H1 (cell line): Measurements from ENCODE around the gene NELL2. TPM values are rescaled to one million over a fixed set of nuclear protein-coding genes. Genes with fewer than 3 reads are reported as not detected.

Experiments used
- CTCF ChIA-PET: fragments of 300-600 bp; sonication (Branson Sonifier 250); formaldehyde crosslinking; loops from one replicate; lab custom pipeline; 2021; ENCODE audit not compliant: partially characterized antibody; lab: Charles Lee
- POLR2A ChIA-PET: fragments of 300-600 bp; sonication (Branson Sonifier 250); formaldehyde crosslinking; loops from one replicate; lab custom pipeline; 2021; ENCODE audit warnings: inconsistent platforms; ENCODE audit not compliant: partially characterized antibody; lab: Charles Lee
- DNase-seq, 2 experiments: peaks; one replicate each; pipeline versions ENCODE4 v3.0.0 to v3.0.0-alpha.2; 2010 to 2022; ENCODE audit warnings: low spot score in 2 of 2, low read depth in 1 of 2, mixed read lengths in 1 of 2
- FAIRE-seq: peaks from 2 replicates; lab custom pipeline; 2011; peaks lifted over from hg19 to GRCh38; lab: Jason Lieb, UNC
- H2AFZ ChIP-seq: 2 replicates; pipeline ENCODE4 v1.8.1; 2012; ENCODE audit warnings: low read length, inconsistent platforms
- H2AK5ac ChIP-seq: 2 replicates; pipeline ENCODE4 v1.6.1; 2013; ENCODE audit warnings: low read depth, low read length
- H2BK120ac ChIP-seq: replicated peaks from 2 replicates; pipeline ENCODE3; 2013; ENCODE audit warnings: low read depth, low read length, inconsistent platforms
- H2BK12ac ChIP-seq: 2 replicates; pipeline ENCODE4 v1.6.1; 2013; ENCODE audit warnings: low read depth, low read length
- H2BK15ac ChIP-seq: 2 replicates; pipeline ENCODE4 v1.6.1; 2013; ENCODE audit warnings: low read length
- H2BK20ac ChIP-seq: 2 replicates; pipeline ENCODE4 v1.6.1; 2013; ENCODE audit warnings: low read length
- H2BK5ac ChIP-seq: 2 replicates; pipeline ENCODE4 v1.6.1; 2013; ENCODE audit warnings: low read depth, low read length
- H3K14ac ChIP-seq: 2 replicates; pipeline ENCODE4 v1.6.1; 2013; ENCODE audit warnings: inconsistent platforms; ENCODE audit not compliant: insufficient read length
- H3K18ac ChIP-seq: 2 replicates; pipeline ENCODE4 v1.6.1; 2013; ENCODE audit warnings: low read length; ENCODE audit errors: extremely low read depth
- H3K23ac ChIP-seq: 2 replicates; pipeline ENCODE4 v1.6.1; 2013; ENCODE audit warnings: inconsistent platforms; ENCODE audit not compliant: insufficient read length
- H3K23me2 ChIP-seq: 2 replicates; pipeline ENCODE4 v1.6.1; 2013; ENCODE audit warnings: low read depth, low read length
- H3K27ac ChIP-seq: 2 replicates; pipeline ENCODE4 v1.6.1; 2011; ENCODE audit warnings: low read depth, low read length, inconsistent platforms
- H3K27me3 ChIP-seq, 4 experiments: replicated peaks in 1 of 4; 1 replicate in 1 of 4; 2 replicates in 3 of 4; pipeline versions ENCODE4 v1.6.1 to v1.8.1; 2011 to 2013; ENCODE audit warnings: low read length in 3 of 4, mild to moderate bottlenecking in 3 of 4, inconsistent platforms in 2 of 4, mixed read lengths in 2 of 4, moderate library complexity in 1 of 4; ENCODE audit not compliant: control insufficient read depth in 3 of 4, insufficient read depth in 3 of 4; ENCODE audit errors: extremely low read depth in 1 of 4
- H3K36me3 ChIP-seq, 4 experiments: 2 replicates each; pipeline versions ENCODE4 v1.6.1 to v1.8.1; 2011 to 2013; ENCODE audit warnings: mild to moderate bottlenecking in 4 of 4, low read length in 3 of 4, moderate library complexity in 2 of 4, control low read depth in 1 of 4, inconsistent platforms in 1 of 4; ENCODE audit not compliant: insufficient read depth in 4 of 4, control insufficient read depth in 2 of 4
- H3K4ac ChIP-seq: replicated peaks from 2 replicates; pipeline ENCODE3; 2013; ENCODE audit warnings: low read length, low read depth, mixed read lengths, inconsistent platforms; ENCODE audit not compliant: insufficient read length
- H3K4me1 ChIP-seq, 4 experiments: replicated peaks in 1 of 4; 1 replicate in 1 of 4; 2 replicates in 3 of 4; pipeline versions ENCODE4 v1.6.1 to v1.8.1; 2011 to 2013; ENCODE audit warnings: low read length in 3 of 4, inconsistent platforms in 2 of 4, mixed read lengths in 1 of 4; ENCODE audit not compliant: insufficient read depth in 4 of 4, control insufficient read depth in 3 of 4
- H3K4me2 ChIP-seq, 2 experiments: 2 replicates each; pipeline versions ENCODE4 v1.6.1 to v1.8.1; 2011 to 2013; ENCODE audit warnings: low read depth in 2 of 2, low read length in 2 of 2, control low read depth in 1 of 2, inconsistent platforms in 1 of 2, mild to moderate bottlenecking in 1 of 2; ENCODE audit not compliant: insufficient read depth in 1 of 2
- H3K4me3 ChIP-seq, 4 experiments: fragments of 200-600, 300-600 bp in 1 of 4; sonication (generic), shearing (Covaris generic), sonication (Bioruptor Twin) in 1 of 4; 2 replicates each; pipeline versions ENCODE4 v1.5.1 to v1.8.1; 2011 to 2016; ENCODE audit warnings: low read length in 4 of 4, low read depth in 3 of 4, control low read depth in 2 of 4, inconsistent platforms in 2 of 4, mild to moderate bottlenecking in 2 of 4, mixed read lengths in 1 of 4, moderate library complexity in 1 of 4; ENCODE audit not compliant: insufficient read depth in 2 of 4; ENCODE audit errors: extremely low read depth in 1 of 4
- H3K56ac ChIP-seq: replicated peaks from 2 replicates; pipeline ENCODE3; 2013; ENCODE audit warnings: low read depth, mild to moderate bottlenecking, mixed read lengths, low read length, inconsistent platforms; ENCODE audit not compliant: insufficient read length
- H3K79me1 ChIP-seq: 2 replicates; pipeline ENCODE4 v1.6.1; 2013; ENCODE audit warnings: low read depth, low read length, control low read depth
- H3K79me2 ChIP-seq, 2 experiments: 2 replicates each; pipeline versions ENCODE4 v1.6.1 to v1.8.1; 2012 to 2013; ENCODE audit warnings: low read length in 2 of 2, mild to moderate bottlenecking in 2 of 2, inconsistent platforms in 1 of 2; ENCODE audit not compliant: insufficient read depth in 2 of 2, control insufficient read depth in 1 of 2
- H3K9ac ChIP-seq, 4 experiments: replicated peaks in 1 of 4; 1 replicate in 1 of 4; 2 replicates in 3 of 4; pipeline versions ENCODE4 v1.6.1 to v1.8.1; 2011 to 2013; ENCODE audit warnings: low read depth in 3 of 4, low read length in 3 of 4, control low read depth in 2 of 4, mild to moderate bottlenecking in 2 of 4, moderate library complexity in 2 of 4, inconsistent platforms in 1 of 4; ENCODE audit errors: extremely low read depth in 1 of 4
- H3K9me3 ChIP-seq, 2 experiments: 2 replicates each; pipeline versions ENCODE4 v1.6.1 to v1.8.1; 2012 to 2013; ENCODE audit warnings: mild to moderate bottlenecking in 2 of 2, moderate library complexity in 2 of 2, control low read depth in 1 of 2, inconsistent platforms in 1 of 2, low read depth in 1 of 2, low read length in 1 of 2, mixed read lengths in 1 of 2; ENCODE audit not compliant: insufficient read depth in 2 of 2
- H4K20me1 ChIP-seq, 2 experiments: replicated peaks in 1 of 2; 2 replicates each; pipeline versions ENCODE3 to v1.8.1; 2011 to 2013; ENCODE audit warnings: inconsistent platforms in 2 of 2, low read length in 2 of 2, mild to moderate bottlenecking in 1 of 2; ENCODE audit not compliant: insufficient read depth in 2 of 2, control insufficient read depth in 1 of 2
- H4K5ac ChIP-seq: 2 replicates; pipeline ENCODE4 v1.6.1; 2013; ENCODE audit warnings: low read length, low read depth, mixed read lengths, inconsistent platforms; ENCODE audit not compliant: insufficient read length
- H4K8ac ChIP-seq: 2 replicates; pipeline ENCODE4 v1.8.0; 2013; ENCODE audit warnings: mild to moderate bottlenecking, moderate library complexity, low read length, inconsistent platforms; ENCODE audit not compliant: insufficient read depth; ENCODE audit errors: extremely low read depth
- H4K91ac ChIP-seq: replicated peaks from 2 replicates; pipeline ENCODE3; 2013; ENCODE audit warnings: low read length, mixed read lengths, inconsistent platforms; ENCODE audit not compliant: insufficient read length
- CHD2 ChIP-seq: IDR thresholded peaks from 2 replicates; pipeline ENCODE4 v1.6.1; 2012; ENCODE audit warnings: low read length, improper control_type of control experiment
- EP300 ChIP-seq, 2 experiments: IDR thresholded peaks; 1 replicate in 1 of 2; 2 replicates in 1 of 2; pipeline ENCODE4 v1.6.1; 2011 to 2012; ENCODE audit warnings: low read depth in 2 of 2, low read length in 2 of 2, mild to moderate bottlenecking in 2 of 2, borderline replicate concordance in 1 of 2, inconsistent platforms in 1 of 2, moderate library complexity in 1 of 2
- GABPA ChIP-seq: IDR thresholded peaks from 2 replicates; pipeline ENCODE4 v1.6.1; 2011; ENCODE audit warnings: mild to moderate bottlenecking, low read length, moderate library complexity, borderline replicate concordance; ENCODE audit not compliant: insufficient read depth
- KDM4A ChIP-seq: IDR thresholded peaks from one replicate; pipeline ENCODE4 v1.7.1; 2012; ENCODE audit warnings: low read depth, mild to moderate bottlenecking, moderate library complexity, low read length, inconsistent platforms; ENCODE audit not compliant: severe bottlenecking
- KDM5A ChIP-seq: fragments of 200-600 bp; IDR thresholded peaks from 2 replicates; pipeline ENCODE4 v1.7.1; 2012; ENCODE audit warnings: mild to moderate bottlenecking, low read length, inconsistent platforms, mixed read lengths
- RNF2 ChIP-seq: fragments of 200-900, 300-1000 bp; sonication (generic); IDR thresholded peaks from 2 replicates; pipeline ENCODE4 v1.7.1; 2016; ENCODE audit warnings: borderline replicate concordance, low read depth, mild to moderate bottlenecking, antibody characterized with exemption, low read length; ENCODE audit not compliant: poor library complexity, severe bottlenecking; ENCODE audit errors: missing control alignments
- RXRA ChIP-seq: IDR thresholded peaks from 2 replicates; pipeline ENCODE4 v1.6.1; 2011; ENCODE audit warnings: low read depth, mild to moderate bottlenecking, low read length, moderate library complexity; ENCODE audit not compliant: insufficient read depth
- SAP30 ChIP-seq: fragments of 300-600 bp; sonication (generic); IDR thresholded peaks from 2 replicates; pipeline ENCODE4 v1.7.1; 2012; ENCODE audit warnings: low read length, moderate library complexity, mild to moderate bottlenecking, inconsistent platforms; ENCODE audit not compliant: insufficient read depth, insufficient replicate concordance
- SIX5 ChIP-seq: IDR thresholded peaks from 2 replicates; pipeline ENCODE4 v1.6.1; 2011; ENCODE audit warnings: mild to moderate bottlenecking, low read depth, low read length
- SRF ChIP-seq: IDR thresholded peaks from 2 replicates; pipeline ENCODE4 v1.6.1; 2011; ENCODE audit warnings: mild to moderate bottlenecking, low read depth, low read length, moderate library complexity
- TCF12 ChIP-seq: IDR thresholded peaks from 2 replicates; pipeline ENCODE4 v1.6.1; 2011; ENCODE audit warnings: low read depth, mild to moderate bottlenecking, low read length
- WGBS, 2 experiments: shearing (Covaris generic) in 1 of 2; methylation state at CpG; one replicate each; pipeline versions ENCODE4 v1.1.6 to v1.1.7; 2013 to 2015; ENCODE audit warnings: low lambda C conversion rate in 2 of 2, mixed read lengths in 2 of 2, inconsistent platforms in 1 of 2, low coverage in 1 of 2, missing lambda C conversion rate in 1 of 2; ENCODE audit not compliant: insufficient replicate concordance in 2 of 2, insufficient coverage in 1 of 2, insufficient read length in 1 of 2; ENCODE audit errors: extremely low coverage in 1 of 2, missing lambda C conversion rate in 1 of 2; 5-methylcytosine and 5-hydroxymethylcytosine counted together
- polyA plus RNA-seq, 7 experiments: library from polyadenylated mRNA; depleted of rRNA in 3 of 7; stranded (reverse) in 5 of 7; unstranded in 2 of 7; fragments of >200 nt in 5 of 7; fragments of 200-250 nt in 2 of 7; gene quantifications; 1 replicate in 5 of 7; 2 replicates in 1 of 7; 4 replicates in 1 of 7; pipeline versions ENCODE4 v1.2.1 to v1.2.3, GENCODE V29; 2011 to 2013; ENCODE audit warnings: missing spikeins in 2 of 7, mixed read lengths in 2 of 7
- total RNA-seq: library from RNA; stranded (reverse); fragmentation: NEBNext Ultra II Directional; extraction: Animal tissue kit (Norgen Biotek cat#: 25700); gene quantifications from 2 replicates; pipeline ENCODE4 v1.2.1, GENCODE V29; 2021

NELL2 gene
- total and polyA plus RNA-seq, 2 of the 8 experiments (the other 6 are each of a cell fraction or from before 2014, with no cell fraction given), result 54.2 to 56.8 TPM

DNA sequence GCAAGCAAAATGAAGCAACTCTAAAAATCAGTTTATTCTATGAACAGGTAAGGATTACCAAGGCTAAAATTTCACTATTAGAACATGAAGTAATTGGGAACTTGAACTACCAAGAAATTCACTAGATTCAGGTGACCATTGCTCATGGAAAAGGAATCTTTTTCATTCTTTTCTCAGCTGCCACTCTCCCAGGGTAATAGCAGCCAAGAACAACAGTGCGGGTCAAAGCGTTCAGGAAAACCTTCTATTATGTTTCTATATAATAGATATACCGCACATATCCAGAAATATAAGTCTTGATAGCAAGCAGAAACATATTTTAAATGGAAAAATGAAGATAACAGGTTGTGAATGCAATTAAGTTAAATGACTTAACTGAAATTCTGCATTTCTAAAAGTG, 125.6 kb downstream of the NELL2 start:
- Histone ChIP-seq H3K4ac (no peak overlapping the region), H2AK5ac (no peak overlapping the region), H3K79me1 (no peaks in the 10 kb centered on the region), H3K4me3 (no peak overlapping the region), H3K79me2 (no peaks in the 10 kb centered on the region), H3K9me3 (no peaks in the 10 kb centered on the region), H4K91ac (no peak overlapping the region), H2BK12ac (no peak overlapping the region), H3K4me1 (no peaks in the 10 kb centered on the region), H3K4me2 (no peak overlapping the region), H2BK15ac (no peak overlapping the region), H2BK120ac (no peak overlapping the region), H3K23me2 (no peaks in the 10 kb centered on the region; the same call in 1 of the 2 replicates), H2BK5ac (no peak overlapping the region), H3K36me3 (no peaks in the 10 kb centered on the region), H3K14ac (no peak overlapping the region), H3K27me3 (no peaks in the 10 kb centered on the region), H4K8ac (no peak overlapping the region), H3K56ac (no peak overlapping the region), H3K27ac (no peak overlapping the region), H3K23ac (no peak overlapping the region), H3K9ac (no peak overlapping the region), H4K5ac (no peak overlapping the region), H2BK20ac (no peak overlapping the region), H3K18ac (no peak overlapping the region), H4K20me1 (no peaks in the 10 kb centered on the region), H2AFZ (no peak overlapping the region)
- TF ChIP-seq SRF (no peak), SIX5 (no peak), KDM4A (no peak), CHD2 (no peak), RXRA (no peak), KDM5A (no peak), TCF12 (no peak), EP300 (IDR thresholded peaks at IDR 0.05; ENCODE audit: borderline replicate concordance in 1 of 2, low read depth in 2 of 2, low read length in 2 of 2) (no peak), RNF2 (no peak), GABPA (no peak), SAP30 (no peak)
- POLR2A ChIA-PET, result no interaction called here
- DNase-seq (no peak), FAIRE-seq (no peak)
- CTCF ChIA-PET, result no interaction called here
- WGBS, 2 experiments, result 86% methylated on average over 3 of the region's 3 CpGs; no CpG with 5 or more reads in 1 of the 2 experiments
